PFSK-1 (cell line): ENCODE results near the gene DNAH12.

Experiments used
- POLR2AphosphoS5 ChIP-seq: IDR thresholded peaks from 2 replicates; pipeline ENCODE4 v1.6.1; 2012; ENCODE audit warnings: low read depth, mild to moderate bottlenecking, control low read depth, low read length, moderate library complexity
- SIN3A ChIP-seq: IDR thresholded peaks from 2 replicates; pipeline ENCODE4 v1.6.1; 2012; ENCODE audit warnings: mild to moderate bottlenecking, low read length, moderate library complexity, borderline replicate concordance; ENCODE audit not compliant: insufficient read depth
- TAF1 ChIP-seq: IDR thresholded peaks from 2 replicates; pipeline ENCODE4 v1.6.1; 2012; ENCODE audit warnings: low read length, control low read depth, borderline replicate concordance; ENCODE audit not compliant: insufficient read depth
- TF ChIP-seq, protein P1 (sequence below), 2 experiments: IDR thresholded peaks; 2 replicates each; pipeline versions ENCODE4 v1.6.1 to v1.8.0; 2011 to 2012; ENCODE audit warnings: low read depth in 2 of 2, low read length in 2 of 2, control low read depth in 1 of 2, inconsistent platforms in 1 of 2, mild to moderate bottlenecking in 1 of 2, moderate library complexity in 1 of 2; ENCODE audit not compliant: insufficient read depth in 1 of 2

DNA sequence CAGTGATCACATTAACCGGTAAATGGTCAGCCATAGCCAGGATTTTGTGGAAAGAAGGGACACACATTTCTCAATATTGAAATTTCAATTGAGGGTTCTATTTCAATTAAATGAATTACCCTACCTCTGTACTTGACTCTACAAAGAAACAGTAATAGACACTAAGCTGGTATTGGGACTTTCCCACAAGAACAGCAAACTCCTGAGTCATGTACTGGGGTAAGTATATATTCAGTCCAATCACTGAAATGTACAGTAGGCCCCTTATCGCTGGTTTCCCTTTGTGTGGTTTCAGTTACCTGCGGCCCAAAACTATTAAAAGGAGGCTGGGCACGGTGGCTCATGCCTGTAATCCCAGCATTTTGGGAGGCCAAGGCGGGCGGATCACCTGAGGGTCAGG lies 269.3 kb downstream of the DNAH12 start:
- TF ChIP-seq TAF1 (no peak), POLR2AphosphoS5 (no peak), SIN3A (no peak)
- TF ChIP-seq, protein P1, sequence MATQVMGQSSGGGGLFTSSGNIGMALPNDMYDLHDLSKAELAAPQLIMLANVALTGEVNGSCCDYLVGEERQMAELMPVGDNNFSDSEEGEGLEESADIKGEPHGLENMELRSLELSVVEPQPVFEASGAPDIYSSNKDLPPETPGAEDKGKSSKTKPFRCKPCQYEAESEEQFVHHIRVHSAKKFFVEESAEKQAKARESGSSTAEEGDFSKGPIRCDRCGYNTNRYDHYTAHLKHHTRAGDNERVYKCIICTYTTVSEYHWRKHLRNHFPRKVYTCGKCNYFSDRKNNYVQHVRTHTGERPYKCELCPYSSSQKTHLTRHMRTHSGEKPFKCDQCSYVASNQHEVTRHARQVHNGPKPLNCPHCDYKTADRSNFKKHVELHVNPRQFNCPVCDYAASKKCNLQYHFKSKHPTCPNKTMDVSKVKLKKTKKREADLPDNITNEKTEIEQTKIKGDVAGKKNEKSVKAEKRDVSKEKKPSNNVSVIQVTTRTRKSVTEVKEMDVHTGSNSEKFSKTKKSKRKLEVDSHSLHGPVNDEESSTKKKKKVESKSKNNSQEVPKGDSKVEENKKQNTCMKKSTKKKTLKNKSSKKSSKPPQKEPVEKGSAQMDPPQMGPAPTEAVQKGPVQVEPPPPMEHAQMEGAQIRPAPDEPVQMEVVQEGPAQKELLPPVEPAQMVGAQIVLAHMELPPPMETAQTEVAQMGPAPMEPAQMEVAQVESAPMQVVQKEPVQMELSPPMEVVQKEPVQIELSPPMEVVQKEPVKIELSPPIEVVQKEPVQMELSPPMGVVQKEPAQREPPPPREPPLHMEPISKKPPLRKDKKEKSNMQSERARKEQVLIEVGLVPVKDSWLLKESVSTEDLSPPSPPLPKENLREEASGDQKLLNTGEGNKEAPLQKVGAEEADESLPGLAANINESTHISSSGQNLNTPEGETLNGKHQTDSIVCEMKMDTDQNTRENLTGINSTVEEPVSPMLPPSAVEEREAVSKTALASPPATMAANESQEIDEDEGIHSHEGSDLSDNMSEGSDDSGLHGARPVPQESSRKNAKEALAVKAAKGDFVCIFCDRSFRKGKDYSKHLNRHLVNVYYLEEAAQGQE (IDR thresholded peaks at IDR 0.05; ENCODE audit: insufficient read depth in 1 of 2, low read depth in 2 of 2, low read length in 2 of 2) = no peak
